SK-MEL-5 (cell line): ENCODE data around the gene EDIL3. TPM values are rescaled to one million over a fixed set of nuclear protein-coding genes. Genes with fewer than 3 reads are reported as not detected.

Source experiments
- DNase-seq: peaks from one replicate; pipeline ENCODE4 v3.0.0-alpha.2; 2016; ENCODE audit warnings: low read depth, low spot score
- in situ Hi-C: cut with HindIII; loops from 2 replicates; pipeline ENCODE4 v1.10.0; 2016; ENCODE audit warnings: low sequenced_read_pairs, high pct_unique_total_duplicates, low pct_unique_long_range_greater_than_20kb
- total RNA-seq: library from RNA; depleted of rRNA; stranded (reverse); fragments of >200 nt; shearing (Covaris generic); gene quantifications from 2 replicates; pipeline ENCODE4 v1.2.3, GENCODE V29; 2014

The EDIL3 gene
- total RNA-seq, 1 experiment from 2014 or later = 8.2 TPM

GRCh38 chr5:84381502-84382362, 2.9 kb downstream of the EDIL3 start:
- DNase-seq = no peak
- in situ Hi-C loops = no loop called here

- peak; percentile 14 for DNase-seq
- in situ Hi-C loops = no loop called here
Measured at GRCh38 chr5:84379749-84380148, 4.9 kb downstream of the EDIL3 start.

GRCh38 chr5:84378961-84379360, 5.7 kb downstream of the EDIL3 start:
- in situ Hi-C loops = no loop called here
- peak; percentile 55 for DNase-seq

GRCh38 chr5:84378420-84378819, 6.3 kb downstream of the EDIL3 start:
- in situ Hi-C loops = no loop called here
- DNase-seq = no peak

GRCh38 chr5:84376346-84376745, 8.3 kb downstream of the EDIL3 start:
- DNase-seq = no peak
- in situ Hi-C loops = no loop called here

GRCh38 chr5:84374568-84374967, 10.1 kb downstream of the EDIL3 start:
- DNase-seq = no peak
- in situ Hi-C loops = no loop called here

GRCh38 chr5:84373506-84373905, 11.2 kb downstream of the EDIL3 start:
- no peak for DNase-seq
- in situ Hi-C loops = no loop called here

- no peak for DNase-seq
- in situ Hi-C loops = no loop called here
Measured at GRCh38 chr5:84372066-84372695, 12.5 kb downstream of the EDIL3 start.

GRCh38 chr5:84370176-84370575, 14.5 kb downstream of the EDIL3 start:
- in situ Hi-C loops = no loop called here
- no peak for DNase-seq

GRCh38 chr5:84364043-84364442, 20.6 kb downstream of the EDIL3 start:
- DNase-seq = no peak
- in situ Hi-C loops = no loop called here

GRCh38 chr5:84362061-84362720, 22.5 kb downstream of the EDIL3 start:
- in situ Hi-C loops = no loop called here
- no peak for DNase-seq

GRCh38 chr5:84361572-84361971, 23.1 kb downstream of the EDIL3 start:
- DNase-seq = no peak
- in situ Hi-C loops = no loop called here

GRCh38 chr5:84360056-84360455, 24.6 kb downstream of the EDIL3 start:
- no peak for DNase-seq
- in situ Hi-C loops = no loop called here

GRCh38 chr5:84354101-84354500, 30.6 kb downstream of the EDIL3 start:
- no peak for DNase-seq
- in situ Hi-C loops = no loop called here

GRCh38 chr5:84344788-84345187, 39.9 kb downstream of the EDIL3 start:
- no peak for DNase-seq
- in situ Hi-C loops = no loop called here

GRCh38 chr5:84343171-84343570, 41.5 kb downstream of the EDIL3 start:
- no peak for DNase-seq
- in situ Hi-C loops = no loop called here

GRCh38 chr5:84332106-84332505, 52.6 kb downstream of the EDIL3 start:
- in situ Hi-C loops = no loop called here
- DNase-seq = no peak

- DNase-seq = no peak
- in situ Hi-C loops = no loop called here
Measured at GRCh38 chr5:84327591-84327990, 57.1 kb downstream of the EDIL3 start.

GRCh38 chr5:84322646-84323045, 62.0 kb downstream of the EDIL3 start:
- in situ Hi-C loops = no loop called here
- no peak for DNase-seq
